GM21786 (cell line): Measurements from ENCODE around the gene ABHD2.
"Not testable (repeated sequence)": the region's sequence is repeated elsewhere in the genome, so short reads cannot be mapped to it uniquely, and the experiment has no call there.

Experiments used
- ATAC-seq: cut with Tn5 transposase; IDR thresholded peaks from one replicate; pipeline ENCODE4 v1.9.1; 2021; ENCODE audit not compliant: unreplicated experiment

Gene ABHD2

GRCh38 chr15:89136818-89137772 is 48.8 kb downstream of the ABHD2 start:
- ATAC-seq: no peak

GRCh38 chr15:89137926-89138325 is 49.7 kb downstream of the ABHD2 start:
- no peak for ATAC-seq

GRCh38 chr15:89138999-89139612 is 50.9 kb downstream of the ABHD2 start:
- no peak for ATAC-seq

GRCh38 chr15:89139613-89140499 is 51.6 kb downstream of the ABHD2 start:
- no peak for ATAC-seq

GRCh38 chr15:89140595-89140994 is 52.3 kb downstream of the ABHD2 start:
- no peak for ATAC-seq

- ATAC-seq: not testable (repeated sequence)
Measured at GRCh38 chr15:89141159-89141558, 52.9 kb downstream of the ABHD2 start.

GRCh38 chr15:89141885-89142284 is 53.6 kb downstream of the ABHD2 start:
- ATAC-seq: no peak

GRCh38 chr15:89142423-89142822 is 54.2 kb downstream of the ABHD2 start:
- no peak for ATAC-seq

GRCh38 chr15:89143503-89144162 is 55.4 kb downstream of the ABHD2 start:
- no peak for ATAC-seq

GRCh38 chr15:89144491-89144890 is 56.2 kb downstream of the ABHD2 start:
- no peak for ATAC-seq

- no peak for ATAC-seq
Measured at GRCh38 chr15:89146366-89146765, 58.1 kb downstream of the ABHD2 start.

GRCh38 chr15:89148126-89148525 is 59.9 kb downstream of the ABHD2 start:
- no peak for ATAC-seq

GRCh38 chr15:89149501-89150101 is 61.3 kb downstream of the ABHD2 start:
- ATAC-seq: no peak

GRCh38 chr15:89150287-89150686 is 62.0 kb downstream of the ABHD2 start:
- ATAC-seq: no peak

GRCh38 chr15:89150762-89151664 is 62.8 kb downstream of the ABHD2 start:
- no peak for ATAC-seq

- ATAC-seq: no peak
Measured at GRCh38 chr15:89155122-89155521, 66.9 kb downstream of the ABHD2 start.

GRCh38 chr15:89155656-89156055 is 67.4 kb downstream of the ABHD2 start:
- ATAC-seq: no peak

- no peak for ATAC-seq
Measured at GRCh38 chr15:89157061-89157460, 68.8 kb downstream of the ABHD2 start.

- no peak for ATAC-seq
Measured at GRCh38 chr15:89157918-89158564, 69.8 kb downstream of the ABHD2 start.
